DOHH2 (cell line): ENCODE measurements around the gene CNIH2.

Experiments used
- EZH2phosphoT487 ChIP-seq: fragments of 200-600 bp; sonication (generic); IDR thresholded peaks from 2 replicates; pipeline ENCODE4 v1.6.1; 2017; ENCODE audit warnings: borderline replicate concordance, mild to moderate bottlenecking, antibody characterized with exemption, low read length, moderate library complexity, mixed read lengths
- TF ChIP-seq, protein P1 (sequence below): fragments of 200-600 bp; sonication (generic); IDR thresholded peaks from one replicate; pipeline ENCODE4 v1.5.1; 2014; ENCODE audit warnings: antibody characterized with exemption, mild to moderate bottlenecking, low read depth, low read length; ENCODE audit not compliant: poor library complexity, severe bottlenecking

DNA sequence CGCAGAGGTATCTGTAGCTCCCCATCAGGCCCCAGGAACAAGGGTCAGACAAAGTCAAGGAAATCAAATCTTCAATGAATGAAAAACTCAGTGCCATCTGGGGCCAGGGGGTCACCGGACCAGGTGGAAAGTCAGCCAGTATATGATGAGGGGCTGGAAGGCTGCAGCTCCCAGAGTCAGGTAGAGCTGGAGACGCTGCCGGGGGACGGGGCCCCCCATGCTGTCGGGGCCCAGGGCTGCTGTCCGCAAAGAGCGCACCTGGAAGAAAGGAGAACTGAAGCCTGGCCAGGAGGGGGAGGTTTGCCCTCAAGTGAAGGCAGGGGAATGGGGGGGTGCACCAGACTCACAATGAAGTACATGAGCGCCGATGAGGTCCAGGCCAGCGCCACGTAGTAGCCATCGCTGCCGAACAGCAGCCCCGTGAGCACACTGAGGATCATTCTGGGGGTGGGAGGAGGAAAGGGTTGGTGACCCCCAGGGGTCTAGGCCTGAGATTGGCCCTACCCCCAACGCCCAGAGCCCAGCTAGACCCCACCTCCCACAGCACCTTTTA lies 6.6 kb downstream of the CNIH2 start:
- TF ChIP-seq, protein P1, sequence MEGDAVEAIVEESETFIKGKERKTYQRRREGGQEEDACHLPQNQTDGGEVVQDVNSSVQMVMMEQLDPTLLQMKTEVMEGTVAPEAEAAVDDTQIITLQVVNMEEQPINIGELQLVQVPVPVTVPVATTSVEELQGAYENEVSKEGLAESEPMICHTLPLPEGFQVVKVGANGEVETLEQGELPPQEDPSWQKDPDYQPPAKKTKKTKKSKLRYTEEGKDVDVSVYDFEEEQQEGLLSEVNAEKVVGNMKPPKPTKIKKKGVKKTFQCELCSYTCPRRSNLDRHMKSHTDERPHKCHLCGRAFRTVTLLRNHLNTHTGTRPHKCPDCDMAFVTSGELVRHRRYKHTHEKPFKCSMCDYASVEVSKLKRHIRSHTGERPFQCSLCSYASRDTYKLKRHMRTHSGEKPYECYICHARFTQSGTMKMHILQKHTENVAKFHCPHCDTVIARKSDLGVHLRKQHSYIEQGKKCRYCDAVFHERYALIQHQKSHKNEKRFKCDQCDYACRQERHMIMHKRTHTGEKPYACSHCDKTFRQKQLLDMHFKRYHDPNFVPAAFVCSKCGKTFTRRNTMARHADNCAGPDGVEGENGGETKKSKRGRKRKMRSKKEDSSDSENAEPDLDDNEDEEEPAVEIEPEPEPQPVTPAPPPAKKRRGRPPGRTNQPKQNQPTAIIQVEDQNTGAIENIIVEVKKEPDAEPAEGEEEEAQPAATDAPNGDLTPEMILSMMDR: no peak
- no peak for TF ChIP-seq EZH2phosphoT487
